ENCODE measurements around the gene DCBLD2.
"Not testable (repeated sequence)": the region's sequence is repeated elsewhere in the genome, so short reads cannot be mapped to it uniquely, and the experiment has no call there.

DCBLD2 gene

GRCh38 chr3:98892263-98892662, 9.2 kb downstream of the DCBLD2 start:
- DNase-seq (ENCODE audit: low spot score): no peak

- no peak for DNase-seq (ENCODE audit: low spot score)
Measured at GRCh38 chr3:98890965-98891910, 10.3 kb downstream of the DCBLD2 start.

- DNase-seq (ENCODE audit: low spot score): no peak
Measured at GRCh38 chr3:98890181-98890835, 11.2 kb downstream of the DCBLD2 start.

- DNase-seq (ENCODE audit: low spot score): no peak
Measured at GRCh38 chr3:98887684-98888083, 13.8 kb downstream of the DCBLD2 start.

GRCh38 chr3:98886525-98886924, 15.0 kb downstream of the DCBLD2 start:
- no peak for DNase-seq (ENCODE audit: low spot score)

- no peak for DNase-seq (ENCODE audit: low spot score)
Measured at GRCh38 chr3:98885851-98886250, 15.6 kb downstream of the DCBLD2 start.

GRCh38 chr3:98884675-98885371, 16.7 kb downstream of the DCBLD2 start:
- DNase-seq (ENCODE audit: low spot score): no peak

- DNase-seq (ENCODE audit: low spot score): not testable (repeated sequence)
Measured at GRCh38 chr3:98882614-98883333, 18.7 kb downstream of the DCBLD2 start.

- no peak for DNase-seq (ENCODE audit: low spot score)
Measured at GRCh38 chr3:98877132-98877531, 24.4 kb downstream of the DCBLD2 start.

GRCh38 chr3:98875535-98875934, 26.0 kb downstream of the DCBLD2 start:
- DNase-seq (ENCODE audit: low spot score): no peak

- no peak for DNase-seq (ENCODE audit: low spot score)
Measured at GRCh38 chr3:98874602-98875249, 26.8 kb downstream of the DCBLD2 start.

- DNase-seq (ENCODE audit: low spot score): no peak
Measured at GRCh38 chr3:98869391-98869790, 32.1 kb downstream of the DCBLD2 start.

GRCh38 chr3:98857971-98858370, 43.5 kb downstream of the DCBLD2 start:
- not testable (repeated sequence) for DNase-seq (ENCODE audit: low spot score)

- DNase-seq (ENCODE audit: low spot score): not testable (repeated sequence)
Measured at GRCh38 chr3:98857258-98857657, 44.2 kb downstream of the DCBLD2 start.

GRCh38 chr3:98856724-98857123, 44.8 kb downstream of the DCBLD2 start:
- no peak for DNase-seq (ENCODE audit: low spot score)

GRCh38 chr3:98855806-98856400, 45.6 kb downstream of the DCBLD2 start:
- no peak for DNase-seq (ENCODE audit: low spot score)

GRCh38 chr3:98848108-98848507, 53.4 kb downstream of the DCBLD2 start:
- no peak for DNase-seq (ENCODE audit: low spot score)

- no peak for DNase-seq (ENCODE audit: low spot score)
Measured at GRCh38 chr3:98846101-98846500, 55.4 kb downstream of the DCBLD2 start.

- no peak for DNase-seq (ENCODE audit: low spot score)
Measured at GRCh38 chr3:98843266-98843959, 58.1 kb downstream of the DCBLD2 start.

GRCh38 chr3:98839846-98840245, 61.6 kb downstream of the DCBLD2 start:
- DNase-seq (ENCODE audit: low spot score): no peak

All from left forelimb (tissue), 1 donor.